ENCODE results near the gene ANKFY1.

- TF ChIP-seq SUZ12 (IDR thresholded peaks at IDR 0.05; ENCODE audit: extremely low read depth, insufficient read depth, insufficient read length) (no peak), YY1 (IDR thresholded peaks at IDR 0.05; ENCODE audit: insufficient read depth, insufficient read length) (no peak)
Observed at GRCh38 chr17:4214157-4214556, 49.6 kb downstream of the ANKFY1 start.
